SH-SY5Y (cell line): ENCODE data around the gene SLC39A11.

ENCODE experiments used
- GATA2 ChIP-seq: IDR thresholded peaks from 2 replicates; pipeline ENCODE4 v1.6.1; 2011; ENCODE audit warnings: mild to moderate bottlenecking, low read depth, low read length
- GATA3 ChIP-seq: IDR thresholded peaks from 2 replicates; pipeline ENCODE4 v1.6.1; 2011; ENCODE audit warnings: low read depth, mild to moderate bottlenecking, low read length, moderate library complexity

- TF ChIP-seq GATA2, result no peak
- no peak for TF ChIP-seq GATA3
These were observed 121.1 kb downstream of the SLC39A11 start for GRCh38 chr17:72971226-72971880.
